Measurements from ENCODE around the gene PRXL2B. TPM values are rescaled to one million over a fixed set of nuclear protein-coding genes. Genes with fewer than 3 reads are reported as not detected.
"Not testable (repeated sequence)": the region's sequence is repeated elsewhere in the genome, so short reads cannot be mapped to it uniquely, and the experiment has no call there.

Gene PRXL2B
- total RNA-seq, 2 experiments from 2014 or later, result 23.7 to 36.8 TPM

DNA sequence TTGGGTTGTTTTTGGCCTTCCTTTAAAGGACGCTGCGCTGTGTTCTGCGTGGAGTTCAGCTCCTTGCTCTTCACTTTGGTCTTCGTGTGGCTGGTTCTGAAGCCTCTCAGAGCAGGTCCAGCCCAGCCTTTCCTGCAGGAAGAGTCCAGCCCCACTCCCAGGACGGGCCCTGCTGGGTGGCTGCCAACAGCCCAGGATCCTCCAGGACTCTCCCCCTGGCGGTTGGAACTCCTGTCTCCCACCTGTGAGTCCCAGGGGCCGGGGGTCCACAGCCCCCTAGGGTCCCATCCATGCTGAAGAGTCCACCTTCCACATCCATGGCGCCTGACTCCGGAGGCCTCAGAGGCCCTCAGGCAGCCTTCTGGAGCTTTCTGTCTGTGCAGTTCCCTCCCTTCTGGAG is 35.0 kb upstream of the PRXL2B start:
- POLR2A ChIA-PET; H3K27me3 Mint-ChIP-seq; H3K9me3 Mint-ChIP-seq (ENCODE audit: low read depth); intact Hi-C loops (cut with DNase I, micrococcal nuclease); ATAC-seq; H3K27ac Mint-ChIP-seq; H3K4me3 Mint-ChIP-seq; DNase-seq: not testable (repeated sequence)
- Mint-ChIP-seq H3K36me3 (ENCODE audit: low read depth) (peaks cover 12% of the 10 kb centered on the region), H3K4me1 (peaks cover 32% of the 10 kb centered on the region)
- CTCF ChIA-PET, result interaction anchor here (0.5 kb wide), 1 partner anchor 251 kb away, joined by 3 read pairs; no protein-coding TSS in a partner anchor

DNA sequence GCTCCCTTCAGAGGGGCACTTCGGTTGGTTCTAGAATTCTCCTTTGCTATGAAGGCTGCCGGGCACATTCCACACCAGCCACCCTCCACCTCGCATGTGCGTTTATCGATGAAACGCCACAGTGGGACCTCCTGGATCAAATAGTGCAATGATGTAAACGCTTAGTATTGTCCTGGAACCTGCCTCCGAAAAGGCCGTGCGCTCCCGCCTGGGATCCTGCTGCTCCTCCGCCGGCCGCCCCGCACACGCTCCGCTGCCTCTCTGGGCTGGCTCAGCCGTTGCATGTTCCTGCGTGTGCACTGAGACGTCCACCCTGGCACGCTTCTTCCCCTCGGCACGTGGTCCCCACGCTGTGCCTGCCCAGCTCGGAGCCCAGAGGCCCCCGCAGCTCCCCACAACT is 34.4 kb upstream of the PRXL2B start:
- H3K9me3 Mint-ChIP-seq (ENCODE audit: low read depth), result no peaks in the 10 kb centered on the region
- intact Hi-C loops (cut with DNase I, micrococcal nuclease), result no loop called here
- H3K36me3 Mint-ChIP-seq (ENCODE audit: low read depth), result peaks cover 18% of the 10 kb centered on the region
- no peak for ATAC-seq
- DNase-seq, result no peak
- H3K4me3 Mint-ChIP-seq, result no peak overlapping the region
- POLR2A ChIA-PET, result no interaction called here
- H3K27ac Mint-ChIP-seq, result no peak overlapping the region
- CTCF ChIA-PET, result no interaction called here
- H3K4me1 Mint-ChIP-seq, result peaks cover 32% of the 10 kb centered on the region
- no peaks in the 10 kb centered on the region for H3K27me3 Mint-ChIP-seq

DNA sequence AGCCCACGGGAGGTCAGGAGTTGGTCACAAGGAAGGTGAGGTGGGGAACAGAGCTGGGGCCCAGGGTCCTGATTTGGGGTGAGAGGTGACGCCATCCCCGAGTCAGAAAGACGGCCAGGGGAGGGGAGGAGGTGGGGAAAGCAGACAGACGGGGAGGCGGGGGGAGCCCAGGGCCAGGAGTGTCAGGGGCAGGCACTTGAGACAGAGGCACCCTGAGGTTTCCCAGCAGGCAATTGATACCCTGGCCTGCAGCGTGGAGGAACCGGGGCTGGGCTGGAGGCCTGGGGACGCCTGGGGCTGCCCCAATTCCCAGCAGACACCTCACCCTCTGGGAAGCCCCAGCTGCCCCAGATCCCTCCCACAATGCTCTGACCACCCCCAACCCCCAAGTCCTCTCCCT is 33.5 kb upstream of the PRXL2B start:
- ATAC-seq; POLR2A ChIA-PET; H3K9me3 Mint-ChIP-seq (ENCODE audit: low read depth); H3K27me3 Mint-ChIP-seq; CTCF ChIA-PET; intact Hi-C loops (cut with DNase I, micrococcal nuclease); H3K27ac Mint-ChIP-seq; DNase-seq; H3K4me3 Mint-ChIP-seq: not testable (repeated sequence)
- peaks cover 35% of the 10 kb centered on the region for H3K4me1 Mint-ChIP-seq
- H3K36me3 Mint-ChIP-seq (ENCODE audit: low read depth), result peaks cover 23% of the 10 kb centered on the region

DNA sequence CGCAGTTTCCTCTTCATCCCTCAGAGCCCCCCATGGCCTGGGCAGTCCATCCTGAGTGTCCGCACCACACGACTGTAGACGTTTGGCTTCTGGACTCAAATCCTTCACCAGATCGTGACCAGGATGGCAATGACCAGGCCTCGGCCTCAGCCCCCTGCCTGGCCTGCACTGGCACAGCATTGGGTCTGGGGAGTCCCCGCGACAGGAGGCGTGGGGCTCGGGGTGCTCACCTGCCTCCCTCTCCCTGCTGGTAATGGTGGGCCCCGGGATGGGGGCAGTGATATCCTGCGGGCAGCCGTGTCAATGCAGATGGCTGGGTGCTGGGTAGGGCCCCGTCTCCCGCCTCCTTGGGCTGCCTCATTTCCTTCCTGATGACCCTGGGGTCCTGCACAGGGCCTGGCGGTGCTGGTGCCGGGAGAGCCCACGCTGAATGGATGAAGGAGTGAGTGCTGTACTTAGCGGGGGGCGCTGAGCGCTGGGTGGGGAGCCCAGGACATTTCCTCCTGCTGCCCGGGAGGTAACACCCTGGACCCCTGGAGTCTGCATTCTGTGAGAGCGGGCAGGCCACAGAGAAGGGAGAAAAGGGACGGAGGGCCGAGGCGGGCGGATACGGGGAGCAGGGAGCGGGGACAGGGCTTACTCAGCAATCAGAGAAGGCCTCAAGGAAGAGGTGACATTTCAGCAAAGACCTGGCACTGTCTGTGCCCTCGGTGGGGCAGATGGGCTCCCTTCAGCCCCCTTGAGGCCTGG is 32.5 kb upstream of the PRXL2B start:
- H3K4me1 Mint-ChIP-seq, result peaks cover 38% of the 10 kb centered on the region
- no peaks in the 10 kb centered on the region for H3K9me3 Mint-ChIP-seq (ENCODE audit: low read depth)
- H3K36me3 Mint-ChIP-seq (ENCODE audit: low read depth), result peaks cover 28% of the 10 kb centered on the region
- POLR2A ChIA-PET, result no interaction called here
- ATAC-seq, result no peak
- DNase-seq, result no peak
- H3K27ac Mint-ChIP-seq, result peak overlapping the region; percentile 98
- H3K4me3 Mint-ChIP-seq, result peak overlapping the region; percentile 98
- intact Hi-C loops (cut with DNase I, micrococcal nuclease), result no loop called here
- H3K27me3 Mint-ChIP-seq, result no peaks in the 10 kb centered on the region
- CTCF ChIA-PET, result interaction anchor here (3.6 kb wide), 1 partner anchor 31 kb away, joined by 25 read pairs; the partner anchor contains the start of gene PRXL2B

DNA sequence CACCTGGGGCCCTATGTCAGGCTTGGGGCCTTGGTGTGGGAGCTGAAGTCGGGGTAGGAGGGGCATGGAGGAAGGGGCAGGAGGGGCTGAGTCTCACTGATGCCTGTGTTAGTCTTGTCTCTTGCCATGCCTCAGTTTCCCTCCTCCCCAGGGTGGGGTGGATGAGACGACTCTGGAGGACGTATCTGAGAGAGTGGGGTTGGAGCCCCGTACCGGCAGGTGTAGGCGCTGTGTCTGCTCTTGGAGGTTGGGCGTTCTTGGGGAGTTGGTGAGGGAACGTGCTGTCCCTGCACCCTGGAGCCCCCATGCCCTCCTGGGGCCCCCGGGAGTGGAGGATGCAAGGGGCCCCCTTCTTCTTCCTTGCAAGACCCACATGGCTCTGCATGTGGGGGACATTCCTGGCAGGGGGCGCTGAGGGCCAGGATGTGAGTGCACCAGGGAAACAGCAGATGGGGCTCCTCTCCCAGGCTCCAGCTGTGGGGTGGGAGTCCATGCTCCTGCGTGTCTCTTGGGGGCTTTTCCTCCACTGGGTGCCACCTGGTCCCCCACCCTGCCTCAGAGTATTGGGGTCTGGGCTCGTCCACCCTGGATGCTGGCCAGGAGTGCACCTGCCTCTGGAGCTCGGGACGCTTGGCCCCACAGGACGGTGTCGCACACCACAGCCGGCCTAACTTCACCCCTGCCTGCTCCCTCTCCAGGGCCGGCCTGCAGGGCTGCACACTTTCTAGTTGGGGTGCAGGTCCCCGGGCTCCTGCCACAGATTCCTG is 31.8 kb upstream of the PRXL2B start:
- peaks cover 28% of the 10 kb centered on the region for H3K36me3 Mint-ChIP-seq (ENCODE audit: low read depth)
- peak overlapping the region; percentile 98 for H3K27ac Mint-ChIP-seq
- H3K4me1 Mint-ChIP-seq, result peaks cover 35% of the 10 kb centered on the region
- CTCF ChIA-PET, result interaction anchor here (3.6 kb wide), 1 partner anchor 30 kb away, joined by 25 read pairs; the partner anchor contains the start of gene PRXL2B
- intact Hi-C loops (cut with DNase I, micrococcal nuclease), result loop anchor here in 1 of 2 experiments (5.0 kb wide), 1 partner anchor 232 kb away; no protein-coding TSS in a partner anchor
- DNase-seq, result peak; percentile 79
- peak overlapping the region; percentile 98 for H3K4me3 Mint-ChIP-seq
- POLR2A ChIA-PET, result no interaction called here
- no peaks in the 10 kb centered on the region for H3K27me3 Mint-ChIP-seq
- peak; percentile 28 for ATAC-seq
- no peaks in the 10 kb centered on the region for H3K9me3 Mint-ChIP-seq (ENCODE audit: low read depth)

DNA sequence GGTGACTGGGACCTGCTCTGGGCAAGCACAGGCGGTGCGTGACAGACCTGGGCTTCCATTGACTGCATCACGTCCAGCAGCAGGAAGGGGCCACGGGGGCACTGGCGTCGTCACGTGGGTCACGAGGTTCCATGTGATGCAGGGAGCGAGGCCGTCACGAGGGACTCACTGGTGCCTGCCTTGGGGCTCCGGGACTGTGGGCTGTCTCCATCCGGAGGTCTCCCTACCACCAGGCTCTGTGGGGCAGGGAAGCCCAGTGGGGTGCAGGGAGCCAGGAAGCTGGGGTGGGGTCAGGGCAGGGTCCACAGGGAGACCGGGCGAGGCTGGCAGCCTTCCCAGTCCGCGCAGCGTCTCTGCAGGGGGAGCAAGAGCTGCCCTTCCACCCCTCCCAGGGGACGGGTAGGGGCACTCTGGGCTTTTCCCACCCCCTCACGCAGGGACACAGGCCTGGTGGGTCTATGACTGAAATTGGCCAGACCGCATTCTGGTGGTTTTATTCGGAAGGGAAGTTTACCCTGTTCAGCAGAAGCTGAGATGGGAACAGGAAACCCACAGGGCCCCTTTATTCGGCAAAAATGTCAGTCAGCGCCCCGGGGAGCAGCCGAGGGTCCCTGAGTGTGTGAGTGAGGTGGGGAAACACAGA is 30.8 kb upstream of the PRXL2B start:
- H3K27ac Mint-ChIP-seq, result peak overlapping the region; percentile 98
- CTCF ChIA-PET, result interaction anchor here (1.1 to 3.6 kb wide), 5 partner anchors 8 to 30 kb away, joined by 3 to 25 read pairs (median 4); partner anchors contain the start of genes PANK4 and PRXL2B
- POLR2A ChIA-PET, result interaction anchor here (0.6 to 2.2 kb wide), 5 partner anchors 8 to 29 kb away, joined by 3 to 23 read pairs (median 5); partner anchors contain the start of gene PRXL2B
- H3K9me3 Mint-ChIP-seq (ENCODE audit: low read depth), result no peaks in the 10 kb centered on the region
- DNase-seq (peak; percentile 92), ATAC-seq (peak; percentile 74)
- intact Hi-C loops (cut with DNase I, micrococcal nuclease), result loop anchor here (1.0 to 5.0 kb wide), 8 partner anchors 7 to 232 kb away; partner anchors contain the start of gene PRXL2B (in 1 of the 2)
- peaks cover 30% of the 10 kb centered on the region for H3K36me3 Mint-ChIP-seq (ENCODE audit: low read depth)
- peak overlapping the region; percentile 98 for H3K4me3 Mint-ChIP-seq
- H3K27me3 Mint-ChIP-seq, result no peaks in the 10 kb centered on the region
- H3K4me1 Mint-ChIP-seq, result peaks cover 34% of the 10 kb centered on the region

DNA sequence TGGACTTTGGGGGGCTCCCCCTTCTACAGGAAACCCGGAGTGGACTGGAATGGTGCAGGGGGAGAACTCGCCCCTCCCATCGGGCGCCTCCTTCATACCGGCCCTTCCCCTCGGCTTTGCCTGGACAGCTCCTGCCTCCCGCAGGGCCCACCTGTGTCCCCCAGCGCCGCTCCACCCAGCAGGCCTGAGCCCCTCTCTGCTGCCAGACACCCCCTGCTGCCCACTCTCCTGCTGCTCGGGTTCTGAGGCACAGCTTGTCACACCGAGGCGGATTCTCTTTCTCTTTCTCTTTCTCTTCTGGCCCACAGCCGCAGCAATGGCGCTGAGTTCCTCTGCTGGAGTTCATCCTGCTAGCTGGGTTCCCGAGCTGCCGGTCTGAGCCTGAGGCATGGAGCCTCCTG is 30.3 kb upstream of the PRXL2B start, which contains the start of gene TNFRSF14:
TNFRSF14 (plus strand) TSS at position 95 of the 401 bp plus-strand sequence; CDS start at position 389, 294 bp downstream.
- intact Hi-C loops (cut with DNase I, micrococcal nuclease), result loop anchor here (1.0 to 5.0 kb wide), 8 partner anchors 8 to 231 kb away; partner anchors contain the start of gene PRXL2B (in 1 of the 2)
- no peaks in the 10 kb centered on the region for H3K27me3 Mint-ChIP-seq
- H3K27ac Mint-ChIP-seq, result peak within 1 kb of the TSS; percentile 98
- peaks cover 32% of the 10 kb centered on the region for H3K36me3 Mint-ChIP-seq (ENCODE audit: low read depth)
- H3K4me3 Mint-ChIP-seq, result peak within 1 kb of the TSS; percentile 98
- DNase-seq, result peak; percentile 85
- H3K4me1 Mint-ChIP-seq, result peaks cover 36% of the 10 kb centered on the region
- peak; percentile 61 for ATAC-seq
- ChIA-PET POLR2A (interaction anchor here (0.6 to 2.2 kb wide), 6 partner anchors 9 to 31 kb away, joined by 3 to 23 read pairs (median 4); partner anchors contain the start of gene PRXL2B), CTCF (interaction anchor here (0.6 to 3.6 kb wide), 6 partner anchors 9 to 255 kb away, joined by 3 to 25 read pairs (median 4); partner anchors contain the start of genes PANK4 and PRXL2B)
- no peaks in the 10 kb centered on the region for H3K9me3 Mint-ChIP-seq (ENCODE audit: low read depth)

DNA sequence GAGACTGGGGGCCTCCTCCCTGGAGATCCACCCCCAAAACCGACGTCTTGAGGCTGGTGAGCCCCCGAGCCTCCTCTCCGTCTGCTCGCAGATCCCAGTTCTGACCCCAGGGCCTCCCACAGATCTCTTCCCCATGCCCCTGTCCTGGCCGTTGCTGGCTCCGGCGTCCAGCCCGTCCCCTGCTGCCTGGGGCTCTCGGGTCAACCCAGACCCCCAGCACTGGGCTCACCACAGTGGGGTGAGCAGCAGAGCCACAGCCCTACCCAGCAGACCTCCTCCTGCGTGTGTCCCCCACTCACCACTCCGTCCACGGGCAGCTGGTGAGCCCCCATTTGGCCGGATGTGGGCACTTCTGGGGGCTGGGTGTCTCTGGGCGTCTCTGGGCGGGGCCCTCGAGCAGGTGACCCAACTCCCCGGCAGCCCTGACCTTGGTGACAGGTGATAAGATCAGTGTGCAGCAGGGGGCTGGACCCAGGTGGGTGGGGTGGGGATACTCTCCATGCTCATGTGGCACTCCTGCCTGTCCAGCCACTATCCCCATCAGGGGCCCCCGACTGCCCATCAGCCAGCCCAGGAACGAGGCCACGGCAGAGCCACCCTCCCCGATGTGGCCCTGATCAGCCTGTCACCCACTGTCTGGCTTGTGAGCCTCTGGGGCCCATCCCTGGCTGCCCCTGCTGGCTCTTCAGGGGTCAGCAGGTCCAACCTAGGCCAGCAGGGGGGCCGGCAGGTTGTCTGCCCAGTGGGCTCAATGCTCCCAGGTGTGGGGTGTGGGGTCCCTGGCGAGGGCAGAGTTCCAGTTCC is 29.7 kb upstream of the PRXL2B start:
- Mint-ChIP-seq H3K4me3 (peak overlapping the region; percentile 98), H3K9me3 (ENCODE audit: low read depth) (no peaks in the 10 kb centered on the region), H3K36me3 (ENCODE audit: low read depth) (peaks cover 35% of the 10 kb centered on the region), H3K27ac (peak overlapping the region; percentile 98), H3K27me3 (no peaks in the 10 kb centered on the region), H3K4me1 (peaks cover 39% of the 10 kb centered on the region)
- peak; percentile 1 for ATAC-seq
- ChIA-PET POLR2A (interaction anchor here (0.6 to 2.2 kb wide), 4 partner anchors 9 to 31 kb away, joined by 3 to 23 read pairs (median 8); partner anchors contain the start of gene PRXL2B), CTCF (interaction anchor here (0.6 to 3.6 kb wide), 7 partner anchors 10 to 542 kb away, joined by 3 to 25 read pairs (median 4); partner anchors contain the start of genes PANK4 and PRXL2B)
- intact Hi-C loops (cut with DNase I, micrococcal nuclease), result loop anchor here (1.0 to 5.0 kb wide), 8 partner anchors 9 to 230 kb away; partner anchors contain the start of gene PRXL2B (in 1 of the 2)
- peak; percentile 58 for DNase-seq

DNA sequence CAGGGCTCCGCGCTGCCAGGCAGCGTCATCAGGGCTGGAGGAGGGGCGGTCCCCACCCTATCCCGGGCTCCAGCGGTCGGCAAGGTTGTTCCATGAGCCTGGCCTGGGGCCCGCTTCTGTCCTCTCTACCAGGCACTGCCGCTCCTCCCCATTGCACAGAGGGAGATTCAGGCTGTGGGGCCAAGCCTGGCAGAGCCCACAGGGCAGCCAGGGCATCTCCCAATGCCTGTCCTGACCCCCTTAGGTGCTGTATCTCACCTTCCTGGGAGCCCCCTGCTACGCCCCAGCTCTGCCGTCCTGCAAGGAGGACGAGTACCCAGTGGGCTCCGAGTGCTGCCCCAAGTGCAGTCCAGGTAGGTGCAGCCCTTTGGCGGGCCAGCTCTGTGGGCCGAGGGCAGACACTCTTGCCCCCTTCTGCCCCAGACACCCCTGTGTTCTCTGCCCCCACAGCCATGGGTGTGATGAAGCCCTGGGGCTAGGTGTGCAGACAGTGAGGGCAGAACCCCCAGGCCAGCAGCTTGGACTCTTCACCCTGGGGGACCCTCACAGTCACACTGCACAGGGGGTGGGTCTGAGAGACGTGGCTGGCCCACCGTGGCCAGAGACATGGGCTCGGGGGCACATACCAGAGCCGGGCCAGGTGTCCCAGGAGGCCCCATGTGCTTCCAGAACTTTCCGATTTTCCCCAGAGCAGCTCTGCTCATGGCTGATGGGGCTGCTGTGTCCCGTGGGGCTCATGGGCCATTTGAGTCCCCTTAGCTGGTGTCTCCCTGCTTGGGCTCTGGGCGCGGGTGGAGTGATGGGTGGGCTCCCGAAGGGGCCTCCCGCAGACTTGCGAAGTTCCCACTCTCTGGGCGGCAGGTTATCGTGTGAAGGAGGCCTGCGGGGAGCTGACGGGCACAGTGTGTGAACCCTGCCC is 28.8 kb upstream of the PRXL2B start:
- Mint-ChIP-seq H3K27ac (peak overlapping the region; percentile 98), H3K36me3 (ENCODE audit: low read depth) (peaks cover 35% of the 10 kb centered on the region), H3K27me3 (no peaks in the 10 kb centered on the region), H3K9me3 (ENCODE audit: low read depth) (no peaks in the 10 kb centered on the region), H3K4me1 (peaks cover 39% of the 10 kb centered on the region), H3K4me3 (peak overlapping the region; percentile 98)
- DNase-seq, result no peak
- no peak for ATAC-seq
- CTCF ChIA-PET, result interaction anchor here (0.6 to 3.6 kb wide), 2 partner anchors 27 to 541 kb away, joined by 3 to 25 read pairs; partner anchors contain the start of gene PRXL2B
- POLR2A ChIA-PET, result interaction anchor here (2.2 kb wide), 1 partner anchor 27 kb away, joined by 23 read pairs; the partner anchor contains the start of gene PRXL2B
- intact Hi-C loops (cut with DNase I, micrococcal nuclease), result loop anchor here (2.0 to 5.0 kb wide), 3 partner anchors 85 to 230 kb away; no protein-coding TSS in a partner anchor
